HG03139 (cell line): ENCODE measurements around the gene ILKAP.

Source experiments
- ATAC-seq: cut with Tn5 transposase; IDR thresholded peaks from one replicate; pipeline ENCODE4 v1.9.1; 2021; ENCODE audit not compliant: unreplicated experiment

The ILKAP gene

GRCh38 chr2:238125127-238125885 is 78.2 kb downstream of the ILKAP start:
- no peak for ATAC-seq

- ATAC-seq, result no peak
Measured at GRCh38 chr2:238124488-238125126, 78.9 kb downstream of the ILKAP start.

- no peak for ATAC-seq
Measured at GRCh38 chr2:238123991-238124470, 79.5 kb downstream of the ILKAP start.

- no peak for ATAC-seq
Measured at GRCh38 chr2:238123218-238123971, 80.1 kb downstream of the ILKAP start.

- ATAC-seq, result no peak
Measured at GRCh38 chr2:238122287-238123217, 80.9 kb downstream of the ILKAP start.

GRCh38 chr2:238121511-238122286 is 81.8 kb downstream of the ILKAP start:
- ATAC-seq, result no peak

GRCh38 chr2:238120463-238121298 is 82.8 kb downstream of the ILKAP start:
- ATAC-seq, result no peak
